GM10266 (cell line): ENCODE results near the gene PBX1.

ENCODE experiments used
- DNase-seq: peaks from one replicate; pipeline ENCODE4 v3.0.0; 2012; ENCODE audit errors: extremely low spot score
- CTCF ChIP-seq: IDR thresholded peaks from 2 replicates; pipeline ENCODE4 v1.5.1; 2012; ENCODE audit warnings: mild to moderate bottlenecking, low read depth; ENCODE audit not compliant: control insufficient read depth, insufficient read depth; ENCODE audit errors: missing control alignments

The PBX1 gene

GRCh38 chr1:164861632-164862031, 302.6 kb downstream of the PBX1 start:
- TF ChIP-seq CTCF, result no peak
- no peak for DNase-seq

GRCh38 chr1:164863056-164863455, 304.1 kb downstream of the PBX1 start:
- DNase-seq, result no peak
- TF ChIP-seq CTCF, result no peak

- no peak for DNase-seq
- TF ChIP-seq CTCF, result no peak
Observed at GRCh38 chr1:164864161-164864560, 305.2 kb downstream of the PBX1 start.

- no peak for DNase-seq
- no peak for TF ChIP-seq CTCF
Observed at GRCh38 chr1:164865385-164865784, 306.4 kb downstream of the PBX1 start.

- DNase-seq, result no peak
- TF ChIP-seq CTCF, result no peak
Observed at GRCh38 chr1:164867590-164867989, 308.6 kb downstream of the PBX1 start.

- no peak for TF ChIP-seq CTCF
- DNase-seq, result no peak
Observed at GRCh38 chr1:164868990-164869389, 310.0 kb downstream of the PBX1 start.

- DNase-seq, result no peak
- TF ChIP-seq CTCF, result no peak
Observed at GRCh38 chr1:164875518-164875917, 316.5 kb downstream of the PBX1 start.
